HepG2 (cell line): ENCODE results near the gene MMP25. TPM values are rescaled to one million over a fixed set of nuclear protein-coding genes. Genes with fewer than 3 reads are reported as not detected.

Source experiments
- DR1 ChIP-seq: sonication (generic); formaldehyde crosslinking; IDR thresholded peaks from 2 replicates; pipeline ENCODE4 v1.8.0; 2021; ENCODE audit warnings: mild to moderate bottlenecking, missing genetic modification reagents, inconsistent platforms
- GZF1 ChIP-seq: sonication (generic); formaldehyde crosslinking; IDR thresholded peaks from 2 replicates; pipeline ENCODE4 v1.5.1; 2020; ENCODE audit warnings: mild to moderate bottlenecking, missing genetic modification reagents
- HES4 ChIP-seq: sonication (generic); formaldehyde crosslinking; IDR thresholded peaks from 2 replicates; pipeline ENCODE4 v1.9.0; 2021; ENCODE audit warnings: mild to moderate bottlenecking, missing genetic modification reagents, borderline replicate concordance
- JUN ChIP-seq: sonication (generic); formaldehyde crosslinking; IDR thresholded peaks from 2 replicates; pipeline ENCODE4 v1.4.0; 2020; ENCODE audit warnings: mild to moderate bottlenecking, missing genetic modification reagents
- KDM6A ChIP-seq: IDR thresholded peaks from 2 replicates; pipeline ENCODE4 v1.6.1; 2016; ENCODE audit warnings: low read depth
- MTA3 ChIP-seq: sonication (generic); formaldehyde crosslinking; IDR thresholded peaks from 2 replicates; pipeline ENCODE4 v1.4.0; 2020; ENCODE audit warnings: missing genetic modification reagents
- NR2F6 ChIP-seq, 2 experiments: IDR thresholded peaks; 2 replicates each; pipeline ENCODE4 v1.6.1; 2016; ENCODE audit warnings: antibody characterized with exemption in 1 of 2, mild to moderate bottlenecking in 1 of 2
- PAF1 ChIP-seq: IDR thresholded peaks from 2 replicates; pipeline ENCODE4 v1.6.1; 2016; ENCODE audit warnings: missing genetic modification reagents, missing compliant biosample characterization
- SIX1 ChIP-seq: sonication (generic); formaldehyde crosslinking; IDR thresholded peaks from 2 replicates; pipeline ENCODE4 v1.4.0; 2020; ENCODE audit warnings: missing genetic modification reagents, borderline replicate concordance
- STAG1 ChIP-seq: sonication (generic); formaldehyde crosslinking; IDR thresholded peaks from 2 replicates; pipeline ENCODE4 v1.4.0; 2020; ENCODE audit warnings: missing genetic modification reagents
- STAT5B ChIP-seq: sonication (generic); formaldehyde crosslinking; IDR thresholded peaks from 2 replicates; pipeline ENCODE4 v1.4.0; 2020; ENCODE audit warnings: missing genetic modification reagents
- ZKSCAN5 ChIP-seq: sonication (generic); formaldehyde crosslinking; IDR thresholded peaks from 2 replicates; pipeline ENCODE4 v1.5.1; 2020; ENCODE audit warnings: mild to moderate bottlenecking, missing genetic modification reagents
- ZNF205 ChIP-seq: IDR thresholded peaks from 2 replicates; pipeline ENCODE4 v1.6.1; 2018; ENCODE audit warnings: missing biosample characterization, missing genetic modification reagents
- ZNF235 ChIP-seq: sonication (generic); formaldehyde crosslinking; IDR thresholded peaks from 2 replicates; pipeline ENCODE4 v1.8.1; 2023; ENCODE audit warnings: mild to moderate bottlenecking, missing genetic modification reagents, borderline replicate concordance
- ZNF776 ChIP-seq: sonication (generic); formaldehyde crosslinking; IDR thresholded peaks from 2 replicates; pipeline ENCODE4 v1.4.0; 2020; ENCODE audit warnings: mild to moderate bottlenecking, missing genetic modification reagents
- ZSCAN9 ChIP-seq: IDR thresholded peaks from 2 replicates; pipeline ENCODE4 v1.6.1; 2016; ENCODE audit warnings: borderline replicate concordance
- polyA plus RNA-seq, 8 experiments: library from polyadenylated mRNA; depleted of rRNA in 3 of 8; stranded (reverse) in 7 of 8; unstranded in 1 of 8; fragments of >200 nt; fragmentation: Illumina TruSeq in 4 of 8; extraction: Trizol in 4 of 8; gene quantifications; 2 replicates each; pipeline versions ENCODE4 v1.2.1 to v1.2.3, GENCODE V29; 2011 to 2016; ENCODE audit warnings: low read depth in 4 of 8, missing spikeins in 1 of 8, mixed read lengths in 1 of 8; ENCODE audit not compliant: insufficient read depth in 1 of 8
- total RNA-seq, 5 experiments: library from RNA; depleted of rRNA; stranded (reverse); fragments of >200 nt; fragmentation: Illumina TruSeq; extraction: Trizol; gene quantifications; 2 replicates each; pipeline ENCODE4 v1.2.3, GENCODE V29; 2016; ENCODE audit warnings: low read depth in 1 of 5
- TF ChIP-seq, protein P1 (sequence below): sonication (generic); formaldehyde crosslinking; IDR thresholded peaks from 2 replicates; pipeline ENCODE4 v1.4.0; 2020; ENCODE audit warnings: missing genetic modification reagents, mild to moderate bottlenecking, borderline replicate concordance
- TF ChIP-seq, protein P2 (sequence below): sonication (generic); formaldehyde crosslinking; IDR thresholded peaks from 2 replicates; pipeline ENCODE4 v1.5.1; 2020; ENCODE audit warnings: mild to moderate bottlenecking, missing genetic modification reagents, borderline replicate concordance
- TF ChIP-seq, protein P3 (sequence below): sonication (generic); formaldehyde crosslinking; IDR thresholded peaks from 2 replicates; pipeline ENCODE4 v1.4.0; 2020; ENCODE audit warnings: missing genetic modification reagents
- TF ChIP-seq, protein P4 (sequence below): sonication (generic); formaldehyde crosslinking; IDR thresholded peaks from 2 replicates; pipeline ENCODE4 v1.4.0; 2020; ENCODE audit warnings: missing genetic modification reagents, borderline replicate concordance
- TF ChIP-seq, protein P5 (sequence below): sonication (generic); formaldehyde crosslinking; IDR thresholded peaks from 2 replicates; pipeline ENCODE4 v1.8.1; 2023; ENCODE audit warnings: missing genetic modification reagents, mild to moderate bottlenecking, borderline replicate concordance
- TF ChIP-seq, protein P6 (sequence below): sonication (generic); formaldehyde crosslinking; IDR thresholded peaks from 2 replicates; pipeline ENCODE4 v1.4.0; 2020; ENCODE audit warnings: mild to moderate bottlenecking, missing genetic modification reagents

MMP25 gene
- total and polyA plus RNA-seq, 2 of the 13 experiments (the other 11 are each of a cell fraction or from before 2014, with no cell fraction given) = 0.04 to 0.08 TPM

DNA sequence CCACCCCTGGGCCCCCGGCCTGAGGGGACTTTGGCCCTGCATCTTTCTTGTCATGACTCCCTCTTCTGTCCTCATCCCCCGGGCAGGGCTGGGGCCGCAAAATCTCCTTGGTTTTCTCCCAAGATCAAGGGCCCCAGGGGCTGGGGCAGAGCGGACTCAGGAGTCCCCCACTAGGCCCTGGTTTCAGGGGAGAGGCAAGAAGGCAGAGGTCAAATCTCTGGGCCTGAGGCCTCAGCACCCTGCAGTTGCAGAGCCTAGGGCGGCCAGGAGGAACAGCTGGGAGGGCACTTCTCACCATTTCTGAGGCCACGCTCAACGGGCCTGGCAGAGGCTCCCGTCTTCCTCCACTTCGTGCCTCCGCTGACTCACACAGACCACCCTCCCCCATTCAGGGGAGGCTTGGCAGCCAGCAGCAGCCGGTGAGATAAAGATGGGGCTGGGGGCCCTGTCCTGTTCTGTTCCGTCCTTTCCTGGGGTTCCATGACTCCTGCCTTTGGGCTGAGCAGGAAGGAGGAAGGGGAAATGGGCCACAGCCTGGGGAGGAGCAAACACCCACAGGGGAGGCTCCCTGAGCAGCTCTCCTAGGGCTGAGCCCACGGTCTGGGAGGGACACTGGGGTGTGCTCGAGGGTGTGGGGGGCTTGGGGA is 40.4 kb downstream of the MMP25 start (continued):
- TF ChIP-seq, protein P1, sequence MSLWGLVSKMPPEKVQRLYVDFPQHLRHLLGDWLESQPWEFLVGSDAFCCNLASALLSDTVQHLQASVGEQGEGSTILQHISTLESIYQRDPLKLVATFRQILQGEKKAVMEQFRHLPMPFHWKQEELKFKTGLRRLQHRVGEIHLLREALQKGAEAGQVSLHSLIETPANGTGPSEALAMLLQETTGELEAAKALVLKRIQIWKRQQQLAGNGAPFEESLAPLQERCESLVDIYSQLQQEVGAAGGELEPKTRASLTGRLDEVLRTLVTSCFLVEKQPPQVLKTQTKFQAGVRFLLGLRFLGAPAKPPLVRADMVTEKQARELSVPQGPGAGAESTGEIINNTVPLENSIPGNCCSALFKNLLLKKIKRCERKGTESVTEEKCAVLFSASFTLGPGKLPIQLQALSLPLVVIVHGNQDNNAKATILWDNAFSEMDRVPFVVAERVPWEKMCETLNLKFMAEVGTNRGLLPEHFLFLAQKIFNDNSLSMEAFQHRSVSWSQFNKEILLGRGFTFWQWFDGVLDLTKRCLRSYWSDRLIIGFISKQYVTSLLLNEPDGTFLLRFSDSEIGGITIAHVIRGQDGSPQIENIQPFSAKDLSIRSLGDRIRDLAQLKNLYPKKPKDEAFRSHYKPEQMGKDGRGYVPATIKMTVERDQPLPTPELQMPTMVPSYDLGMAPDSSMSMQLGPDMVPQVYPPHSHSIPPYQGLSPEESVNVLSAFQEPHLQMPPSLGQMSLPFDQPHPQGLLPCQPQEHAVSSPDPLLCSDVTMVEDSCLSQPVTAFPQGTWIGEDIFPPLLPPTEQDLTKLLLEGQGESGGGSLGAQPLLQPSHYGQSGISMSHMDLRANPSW (CRISPR knock-in tag) = no peak
- TF ChIP-seq, protein P2, sequence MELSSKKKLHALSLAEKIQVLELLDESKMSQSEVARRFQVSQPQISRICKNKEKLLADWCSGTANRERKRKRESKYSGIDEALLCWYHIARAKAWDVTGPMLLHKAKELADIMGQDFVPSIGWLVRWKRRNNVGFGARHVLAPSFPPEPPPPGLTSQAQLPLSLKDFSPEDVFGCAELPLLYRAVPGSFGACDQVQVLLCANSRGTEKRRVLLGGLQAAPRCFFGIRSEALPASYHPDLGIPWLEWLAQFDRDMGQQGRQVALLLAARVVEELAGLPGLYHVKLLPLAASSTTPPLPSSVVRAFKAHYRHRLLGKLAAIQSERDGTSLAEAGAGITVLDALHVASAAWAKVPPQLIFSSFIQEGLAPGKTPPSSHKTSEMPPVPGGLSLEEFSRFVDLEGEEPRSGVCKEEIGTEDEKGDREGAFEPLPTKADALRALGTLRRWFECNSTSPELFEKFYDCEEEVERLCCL = no peak
- TF ChIP-seq ZNF776 (CRISPR knock-in tag) (no peak), JUN (no peak), ZKSCAN5 (CRISPR knock-in tag) (no peak), STAG1 (CRISPR knock-in tag) (no peak), GZF1 (CRISPR knock-in tag) (no peak), NR2F6 (IDR thresholded peaks at IDR 0.05) (no peak), NR2F6 (CRISPR knock-in tag; IDR thresholded peaks at IDR 0.05) (no peak), DR1 (CRISPR knock-in tag) (no peak), ZSCAN9 (CRISPR knock-in tag) (no peak), SIX1 (CRISPR knock-in tag) (no peak), STAT5B (CRISPR knock-in tag) (no peak), HES4 (CRISPR knock-in tag) (no peak), ZNF235 (CRISPR knock-in tag) (no peak), KDM6A (CRISPR knock-in tag) (peak; percentile 90), PAF1 (CRISPR knock-in tag) (no peak), MTA3 (CRISPR knock-in tag) (no peak), ZNF205 (CRISPR knock-in tag) (0 out of 2 replicates have a peak, but pooled peaks have one; percentile 30)
- TF ChIP-seq, protein P3, sequence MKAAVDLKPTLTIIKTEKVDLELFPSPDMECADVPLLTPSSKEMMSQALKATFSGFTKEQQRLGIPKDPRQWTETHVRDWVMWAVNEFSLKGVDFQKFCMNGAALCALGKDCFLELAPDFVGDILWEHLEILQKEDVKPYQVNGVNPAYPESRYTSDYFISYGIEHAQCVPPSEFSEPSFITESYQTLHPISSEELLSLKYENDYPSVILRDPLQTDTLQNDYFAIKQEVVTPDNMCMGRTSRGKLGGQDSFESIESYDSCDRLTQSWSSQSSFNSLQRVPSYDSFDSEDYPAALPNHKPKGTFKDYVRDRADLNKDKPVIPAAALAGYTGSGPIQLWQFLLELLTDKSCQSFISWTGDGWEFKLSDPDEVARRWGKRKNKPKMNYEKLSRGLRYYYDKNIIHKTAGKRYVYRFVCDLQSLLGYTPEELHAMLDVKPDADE (CRISPR knock-in tag) = no peak
- TF ChIP-seq, protein P4, sequence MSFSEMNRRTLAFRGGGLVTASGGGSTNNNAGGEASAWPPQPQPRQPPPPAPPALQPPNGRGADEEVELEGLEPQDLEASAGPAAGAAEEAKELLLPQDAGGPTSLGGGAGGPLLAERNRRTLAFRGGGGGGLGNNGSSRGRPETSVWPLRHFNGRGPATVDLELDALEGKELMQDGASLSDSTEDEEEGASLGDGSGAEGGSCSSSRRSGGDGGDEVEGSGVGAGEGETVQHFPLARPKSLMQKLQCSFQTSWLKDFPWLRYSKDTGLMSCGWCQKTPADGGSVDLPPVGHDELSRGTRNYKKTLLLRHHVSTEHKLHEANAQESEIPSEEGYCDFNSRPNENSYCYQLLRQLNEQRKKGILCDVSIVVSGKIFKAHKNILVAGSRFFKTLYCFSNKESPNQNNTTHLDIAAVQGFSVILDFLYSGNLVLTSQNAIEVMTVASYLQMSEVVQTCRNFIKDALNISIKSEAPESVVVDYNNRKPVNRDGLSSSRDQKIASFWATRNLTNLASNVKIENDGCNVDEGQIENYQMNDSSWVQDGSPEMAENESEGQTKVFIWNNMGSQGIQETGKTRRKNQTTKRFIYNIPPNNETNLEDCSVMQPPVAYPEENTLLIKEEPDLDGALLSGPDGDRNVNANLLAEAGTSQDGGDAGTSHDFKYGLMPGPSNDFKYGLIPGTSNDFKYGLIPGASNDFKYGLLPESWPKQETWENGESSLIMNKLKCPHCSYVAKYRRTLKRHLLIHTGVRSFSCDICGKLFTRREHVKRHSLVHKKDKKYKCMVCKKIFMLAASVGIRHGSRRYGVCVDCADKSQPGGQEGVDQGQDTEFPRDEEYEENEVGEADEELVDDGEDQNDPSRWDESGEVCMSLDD (CRISPR knock-in tag) = no peak
- TF ChIP-seq, protein P5, sequence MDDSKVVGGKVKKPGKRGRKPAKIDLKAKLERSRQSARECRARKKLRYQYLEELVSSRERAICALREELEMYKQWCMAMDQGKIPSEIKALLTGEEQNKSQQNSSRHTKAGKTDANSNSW (CRISPR knock-in tag) = no peak
- TF ChIP-seq, protein P6, sequence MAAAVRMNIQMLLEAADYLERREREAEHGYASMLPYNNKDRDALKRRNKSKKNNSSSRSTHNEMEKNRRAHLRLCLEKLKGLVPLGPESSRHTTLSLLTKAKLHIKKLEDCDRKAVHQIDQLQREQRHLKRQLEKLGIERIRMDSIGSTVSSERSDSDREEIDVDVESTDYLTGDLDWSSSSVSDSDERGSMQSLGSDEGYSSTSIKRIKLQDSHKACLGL = peak; percentile 15; the same call in 1 of the 2 replicates
